ENCODE results near the gene DTNA. TPM values are rescaled to one million over a fixed set of nuclear protein-coding genes. Genes with fewer than 3 reads are reported as not detected.

DTNA gene
- polyA plus RNA-seq, 1 donor (not counting 4 experiments of a cell fraction or from before 2014, with no cell fraction given): 0.81 TPM

- dilution Hi-C loops (cut with MboI; ENCODE audit: extremely low pct_ligation_motif_present, low sequenced_read_pairs): no loop called here
- no peaks in the 10 kb centered on the region for H3K9me1 ChIP-seq (ENCODE audit: control insufficient read depth, extremely low read depth, insufficient read depth, low read length)
- H3K27ac ChIP-seq (ENCODE audit: control insufficient read depth, insufficient read depth, low read length): no peak overlapping the region
- H3K36me3 ChIP-seq (ENCODE audit: control insufficient read depth in 2 of 2, extremely low read depth in 1 of 2, insufficient read depth in 2 of 2, low read length in 2 of 2): no peaks in the 10 kb centered on the region
- no peak overlapping the region for H3K9ac ChIP-seq (ENCODE audit: control insufficient read depth, extremely low read depth, insufficient read depth, low read length)
- no peaks in the 10 kb centered on the region for H3K9me3 ChIP-seq (ENCODE audit: control insufficient read depth, low read depth, low read length)
- H3K4me3 ChIP-seq (ENCODE audit: control insufficient read depth in 2 of 3, extremely low read depth in 1 of 3, insufficient read depth in 2 of 3, low read depth in 1 of 3, low read length in 3 of 3): no peak overlapping the region
- H3K4me2 ChIP-seq (ENCODE audit: control insufficient read depth, extremely low read depth, insufficient read depth, low read depth, low read length): no peak overlapping the region
- no peaks in the 10 kb centered on the region for H3K79me2 ChIP-seq (ENCODE audit: control insufficient read depth, insufficient read depth, low read length)
- FAIRE-seq (no peak), DNase-seq (ENCODE audit: low read depth, low spot score) (no peak)
- H2AFZ ChIP-seq (ENCODE audit: control insufficient read depth, low read length): no peak overlapping the region
- no peaks in the 10 kb centered on the region for H4K20me1 ChIP-seq (ENCODE audit: control insufficient read depth, extremely low read depth, insufficient read depth, low read length)
- H3K27me3 ChIP-seq (ENCODE audit: control insufficient read depth, extremely low read depth, insufficient read depth, low read length): no peaks in the 10 kb centered on the region
- TF ChIP-seq EZH2 (IDR thresholded peaks at IDR 0.05; ENCODE audit: low read length) (no peak), CTCF (optimal IDR thresholded peaks at IDR 0.05 in 1 of 3, IDR thresholded peaks at IDR 0.05 in 1 of 3, conservative IDR thresholded peaks at IDR 0.05 in 1 of 3; ENCODE audit: extremely low read depth in 1 of 3, insufficient read depth in 2 of 3, low read length in 3 of 3) (no peak)
- no peaks in the 10 kb centered on the region for H3K4me1 ChIP-seq (ENCODE audit: control insufficient read depth, extremely low read depth, insufficient read depth, low read length)
Observed at GRCh38 chr18:34863702-34864101, 153.6 kb downstream of the DTNA start.

- no peaks in the 10 kb centered on the region for H4K20me1 ChIP-seq (ENCODE audit: control insufficient read depth, extremely low read depth, insufficient read depth, low read length)
- H3K36me3 ChIP-seq (ENCODE audit: control insufficient read depth in 2 of 2, extremely low read depth in 1 of 2, insufficient read depth in 2 of 2, low read length in 2 of 2): no peaks in the 10 kb centered on the region
- FAIRE-seq (no peak), DNase-seq (ENCODE audit: low read depth, low spot score) (no peak)
- H3K27ac ChIP-seq (ENCODE audit: control insufficient read depth, insufficient read depth, low read length): no peak overlapping the region
- H3K9me1 ChIP-seq (ENCODE audit: control insufficient read depth, extremely low read depth, insufficient read depth, low read length): no peaks in the 10 kb centered on the region
- no peak overlapping the region for H3K4me3 ChIP-seq (ENCODE audit: control insufficient read depth in 2 of 3, extremely low read depth in 1 of 3, insufficient read depth in 2 of 3, low read depth in 1 of 3, low read length in 3 of 3)
- H3K4me2 ChIP-seq (ENCODE audit: control insufficient read depth, extremely low read depth, insufficient read depth, low read depth, low read length): no peak overlapping the region
- no peak overlapping the region for H3K9ac ChIP-seq (ENCODE audit: control insufficient read depth, extremely low read depth, insufficient read depth, low read length)
- dilution Hi-C loops (cut with MboI; ENCODE audit: extremely low pct_ligation_motif_present, low sequenced_read_pairs): no loop called here
- H3K79me2 ChIP-seq (ENCODE audit: control insufficient read depth, insufficient read depth, low read length): no peaks in the 10 kb centered on the region
- no peak overlapping the region for H2AFZ ChIP-seq (ENCODE audit: control insufficient read depth, low read length)
- TF ChIP-seq EZH2 (IDR thresholded peaks at IDR 0.05; ENCODE audit: low read length): no peak
- TF ChIP-seq CTCF (optimal IDR thresholded peaks at IDR 0.05 in 1 of 3, IDR thresholded peaks at IDR 0.05 in 1 of 3, conservative IDR thresholded peaks at IDR 0.05 in 1 of 3; ENCODE audit: extremely low read depth in 1 of 3, insufficient read depth in 2 of 3, low read length in 3 of 3): no peak
- no peaks in the 10 kb centered on the region for H3K27me3 ChIP-seq (ENCODE audit: control insufficient read depth, extremely low read depth, insufficient read depth, low read length)
- no peaks in the 10 kb centered on the region for H3K9me3 ChIP-seq (ENCODE audit: control insufficient read depth, low read depth, low read length)
- H3K4me1 ChIP-seq (ENCODE audit: control insufficient read depth, extremely low read depth, insufficient read depth, low read length): no peaks in the 10 kb centered on the region
Observed at GRCh38 chr18:34864836-34865497, 154.9 kb downstream of the DTNA start.
